HG03354 (cell line): Measurements from ENCODE around the gene SYTL4.
"Not testable (repeated sequence)": the region's sequence is repeated elsewhere in the genome, so short reads cannot be mapped to it uniquely, and the experiment has no call there.

ENCODE experiments used
- ATAC-seq: cut with Tn5 transposase; IDR thresholded peaks from one replicate; pipeline ENCODE4 v1.9.1; 2021; ENCODE audit warnings: mild to moderate bottlenecking; ENCODE audit not compliant: unreplicated experiment, poor library complexity, severe bottlenecking

SYTL4 gene

GRCh38 chrX:100731441-100732281 lies at the start of gene SYTL4:
SYTL4 (minus strand) TSS chrX:100732121; CDS start chrX:100702037, 30,084 bp downstream.
- no peak for ATAC-seq

- not testable (repeated sequence) for ATAC-seq
Observed at GRCh38 chrX:100769439-100769838, 37.5 kb upstream of the SYTL4 start.

GRCh38 chrX:100768679-100769338 lies 36.9 kb upstream of the SYTL4 start:
- peak; percentile 85 for ATAC-seq

- no peak for ATAC-seq
Observed at GRCh38 chrX:100750883-100751282, 19.0 kb upstream of the SYTL4 start.

- ATAC-seq: no peak
Observed at GRCh38 chrX:100748108-100748507, 16.2 kb upstream of the SYTL4 start.

- ATAC-seq: no peak
Observed at GRCh38 chrX:100747703-100748102, 15.8 kb upstream of the SYTL4 start.

GRCh38 chrX:100747090-100747489 lies 15.2 kb upstream of the SYTL4 start:
- no peak for ATAC-seq

GRCh38 chrX:100745806-100746537 lies 14.1 kb upstream of the SYTL4 start:
- no peak for ATAC-seq

GRCh38 chrX:100745205-100745604 lies 13.3 kb upstream of the SYTL4 start:
- ATAC-seq: no peak

GRCh38 chrX:100743009-100743607 lies 11.2 kb upstream of the SYTL4 start:
- ATAC-seq: no peak

GRCh38 chrX:100724006-100724405 lies 7.9 kb downstream of the SYTL4 start:
- ATAC-seq: not testable (repeated sequence)

GRCh38 chrX:100721328-100721727 lies 10.6 kb downstream of the SYTL4 start:
- ATAC-seq: no peak

GRCh38 chrX:100720301-100720700 lies 11.6 kb downstream of the SYTL4 start:
- ATAC-seq: no peak

GRCh38 chrX:100719139-100719538 lies 12.8 kb downstream of the SYTL4 start:
- ATAC-seq: no peak

- ATAC-seq: no peak
Observed at GRCh38 chrX:100717363-100717762, 14.6 kb downstream of the SYTL4 start.

GRCh38 chrX:100710816-100711215 lies 21.1 kb downstream of the SYTL4 start:
- no peak for ATAC-seq

- no peak for ATAC-seq
Observed at GRCh38 chrX:100704581-100705203, 27.2 kb downstream of the SYTL4 start.

GRCh38 chrX:100700809-100701208 lies 31.1 kb downstream of the SYTL4 start:
- ATAC-seq: no peak

- ATAC-seq: no peak
Observed at GRCh38 chrX:100698551-100698950, 33.4 kb downstream of the SYTL4 start.
